ENCODE results near the gene ARHGEF17.

DNA sequence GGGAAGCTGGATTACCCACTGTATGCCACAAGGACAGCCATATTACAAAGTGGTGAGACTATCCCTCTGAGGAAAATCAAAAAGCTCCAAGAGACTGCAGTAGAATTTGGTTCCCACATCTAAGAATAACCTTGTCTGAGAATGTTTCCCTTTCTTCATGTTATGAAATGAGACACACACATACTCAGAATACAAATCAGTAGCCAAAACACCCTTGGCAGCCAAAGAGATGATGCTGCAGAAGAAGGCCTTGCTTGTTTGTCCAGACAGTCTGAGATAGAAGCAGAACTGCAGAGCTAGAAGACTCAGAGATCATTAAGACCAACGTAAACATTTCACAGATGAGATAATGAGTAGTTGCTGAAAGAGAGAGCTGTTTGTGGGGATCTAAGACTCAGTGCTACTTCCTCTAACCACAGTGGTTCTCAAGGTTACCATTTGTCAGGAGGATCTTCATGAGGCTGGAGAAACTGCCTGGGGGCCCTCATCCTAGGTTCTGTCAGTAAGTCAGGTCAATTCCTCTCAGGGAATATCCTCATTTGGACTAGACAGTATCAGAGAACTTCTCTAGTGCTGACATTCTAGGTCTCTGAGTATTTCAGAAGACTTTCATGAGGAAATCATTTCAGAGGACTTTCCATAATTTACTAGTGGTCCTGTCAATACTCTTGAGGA lies 107.0 kb downstream of the ARHGEF17 start:
- TF ChIP-seq, protein P1, sequence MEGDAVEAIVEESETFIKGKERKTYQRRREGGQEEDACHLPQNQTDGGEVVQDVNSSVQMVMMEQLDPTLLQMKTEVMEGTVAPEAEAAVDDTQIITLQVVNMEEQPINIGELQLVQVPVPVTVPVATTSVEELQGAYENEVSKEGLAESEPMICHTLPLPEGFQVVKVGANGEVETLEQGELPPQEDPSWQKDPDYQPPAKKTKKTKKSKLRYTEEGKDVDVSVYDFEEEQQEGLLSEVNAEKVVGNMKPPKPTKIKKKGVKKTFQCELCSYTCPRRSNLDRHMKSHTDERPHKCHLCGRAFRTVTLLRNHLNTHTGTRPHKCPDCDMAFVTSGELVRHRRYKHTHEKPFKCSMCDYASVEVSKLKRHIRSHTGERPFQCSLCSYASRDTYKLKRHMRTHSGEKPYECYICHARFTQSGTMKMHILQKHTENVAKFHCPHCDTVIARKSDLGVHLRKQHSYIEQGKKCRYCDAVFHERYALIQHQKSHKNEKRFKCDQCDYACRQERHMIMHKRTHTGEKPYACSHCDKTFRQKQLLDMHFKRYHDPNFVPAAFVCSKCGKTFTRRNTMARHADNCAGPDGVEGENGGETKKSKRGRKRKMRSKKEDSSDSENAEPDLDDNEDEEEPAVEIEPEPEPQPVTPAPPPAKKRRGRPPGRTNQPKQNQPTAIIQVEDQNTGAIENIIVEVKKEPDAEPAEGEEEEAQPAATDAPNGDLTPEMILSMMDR (IDR thresholded peaks at IDR 0.05), result no peak
- TF ChIP-seq POLR2A (IDR thresholded peaks at IDR 0.05) (no peak), POLR2AphosphoS5 (IDR thresholded peaks at IDR 0.05) (no peak), EP300 (IDR thresholded peaks at IDR 0.05) (no peak)

All from stomach (tissue), 4 donors.